AG09309 (cell line): ENCODE results near the gene RUSC1.
"Not testable (repeated sequence)": the region's sequence is repeated elsewhere in the genome, so short reads cannot be mapped to it uniquely, and the experiment has no call there.

ENCODE experiments used
- DNase-seq: peaks from one replicate; pipeline ENCODE4 v3.0.0-alpha.2; 2010; ENCODE audit warnings: low read depth
- H3K4me3 ChIP-seq: 2 replicates; pipeline ENCODE4 v1.5.1; 2011; ENCODE audit warnings: mild to moderate bottlenecking, low read depth, low read length, moderate library complexity; ENCODE audit not compliant: control insufficient read depth
- CTCF ChIP-seq: IDR thresholded peaks from 2 replicates; pipeline ENCODE4 v1.5.1; 2011; ENCODE audit warnings: mild to moderate bottlenecking, low read depth, low read length, inconsistent platforms; ENCODE audit not compliant: insufficient read depth, control insufficient read depth; ENCODE audit errors: missing control alignments

Gene RUSC1

GRCh38 chr1:155287987-155288543, 32.6 kb upstream of the RUSC1 start:
- TF ChIP-seq CTCF: no peak
- no peak for DNase-seq
- H3K4me3 ChIP-seq: no peak overlapping the region

- not testable (repeated sequence) for H3K4me3 ChIP-seq
Observed at GRCh38 chr1:155291006-155291405, 29.7 kb upstream of the RUSC1 start.

GRCh38 chr1:155293086-155293749, 27.5 kb upstream of the RUSC1 start:
- no peak for TF ChIP-seq CTCF
- no peak overlapping the region for H3K4me3 ChIP-seq
- DNase-seq: no peak

More at GRCh38 chr1:155291006-155291405, 29.7 kb upstream of the RUSC1 start:
- DNase-seq: not testable (repeated sequence)

GRCh38 chr1:155294520-155295182, 26.0 kb upstream of the RUSC1 start:
- no peak for DNase-seq
- no peak for TF ChIP-seq CTCF
- no peak overlapping the region for H3K4me3 ChIP-seq

- no peak for TF ChIP-seq CTCF
- no peak overlapping the region for H3K4me3 ChIP-seq
- DNase-seq: no peak
Observed at GRCh38 chr1:155295183-155295941, 25.3 kb upstream of the RUSC1 start.

- TF ChIP-seq CTCF: no peak
- no peak for DNase-seq
- no peak overlapping the region for H3K4me3 ChIP-seq
Observed at GRCh38 chr1:155295942-155296267, 24.8 kb upstream of the RUSC1 start.

GRCh38 chr1:155296661-155297060, 24.0 kb upstream of the RUSC1 start:
- no peak for DNase-seq
- no peak for TF ChIP-seq CTCF
- no peak overlapping the region for H3K4me3 ChIP-seq
